ENCODE data around the gene C1QTNF9.
"Not testable (repeated sequence)": the region's sequence is repeated elsewhere in the genome, so short reads cannot be mapped to it uniquely, and the experiment has no call there.

C1QTNF9 gene

GRCh38 chr13:24362435-24362952 is 53.1 kb downstream of the C1QTNF9 start:
- no peak for DNase-seq (ENCODE audit: low read depth)
- no peak for TF ChIP-seq CTCF (conservative IDR thresholded peaks at IDR 0.05; ENCODE audit: low read length)

GRCh38 chr13:24365191-24365590 is 55.8 kb downstream of the C1QTNF9 start:
- DNase-seq (ENCODE audit: low read depth) = no peak
- TF ChIP-seq CTCF (conservative IDR thresholded peaks at IDR 0.05; ENCODE audit: low read length) = no peak
- no peak overlapping the region for H3K4me3 ChIP-seq (ENCODE audit: low read length)

More at GRCh38 chr13:24362435-24362952, 53.1 kb downstream of the C1QTNF9 start:
- H3K4me3 ChIP-seq (ENCODE audit: low read length) = no peak overlapping the region

DNA sequence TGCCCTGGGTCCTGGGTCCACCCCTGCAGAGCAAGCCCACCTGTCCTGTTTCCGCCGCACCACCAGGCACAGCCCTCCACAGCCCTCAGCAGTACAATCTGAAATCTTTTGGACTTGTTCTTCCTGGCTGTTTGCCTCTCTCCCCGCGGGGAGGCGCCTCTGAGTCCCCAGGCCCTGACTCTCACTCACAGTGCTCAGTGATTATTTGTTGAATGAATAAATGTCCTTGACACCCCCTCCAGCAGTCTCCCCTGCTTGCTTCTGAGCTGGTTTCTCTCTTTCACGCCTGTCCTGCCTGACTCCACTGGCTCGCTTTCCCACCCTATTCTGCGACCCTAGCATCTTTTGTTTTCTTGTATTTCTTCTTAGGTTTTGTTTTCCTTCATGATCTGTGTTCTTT is 56.9 kb downstream of the C1QTNF9 start:
- not testable (repeated sequence) for H3K4me3 ChIP-seq (ENCODE audit: low read length); DNase-seq (ENCODE audit: low read depth)

GRCh38 chr13:24371273-24371672 is 61.9 kb downstream of the C1QTNF9 start:
- not testable (repeated sequence) for H3K4me3 ChIP-seq (ENCODE audit: low read length); DNase-seq (ENCODE audit: low read depth)

Data from AG10803 (cell line).